Natural killer cell treated with Interleukin-12 subunit alpha and Interleukin-12 subunit beta and Interleukin-15 and Interleukin-18, amount 100 ng/mL, for 72 hours (primary cell): ENCODE measurements around the gene PIBF1. TPM values are rescaled to one million over a fixed set of nuclear protein-coding genes. Genes with fewer than 3 reads are reported as not detected.

Experiments
- ATAC-seq, 2 donors: fragments of 150-1000 bp; cut with Tn5 transposase in 1 of 2; sonication (Bioruptor Pico), chemical (Tn5 transposase) in 1 of 2; 2 replicates each; pipeline ENCODE4 v1.10.0; 2021
- DNase-seq: peaks from one replicate; pipeline ENCODE4 v3.0.0; 2022; ENCODE audit warnings: low spot score
- H3K27ac Mint-ChIP-seq, 2 donors: 1 replicate in 1 of 2; 2 replicates in 1 of 2; pipeline ENCODE4 v1.8.0; 2022; ENCODE audit warnings: mixed read lengths in 2 of 2, mild to moderate bottlenecking in 1 of 2, moderate library complexity in 1 of 2
- H3K27me3 Mint-ChIP-seq, 2 donors: 1 replicate in 1 of 2; 2 replicates in 1 of 2; pipeline ENCODE4 v1.8.0; 2022; ENCODE audit warnings: mixed read lengths in 2 of 2
- H3K36me3 Mint-ChIP-seq: one replicate; pipeline ENCODE4 v1.8.0; 2022; ENCODE audit warnings: mixed read lengths
- H3K4me1 Mint-ChIP-seq, 2 donors: 1 replicate in 1 of 2; 2 replicates in 1 of 2; pipeline ENCODE4 v1.8.0; 2022; ENCODE audit warnings: low read depth in 2 of 2, mixed read lengths in 2 of 2, mild to moderate bottlenecking in 1 of 2
- H3K4me3 Mint-ChIP-seq: one replicate; pipeline ENCODE4 v1.8.0; 2022; ENCODE audit warnings: mixed read lengths
- H3K9me3 Mint-ChIP-seq: 2 replicates; pipeline ENCODE4 v1.8.0; 2022; ENCODE audit warnings: mixed read lengths
- total RNA-seq, 2 donors: library from RNA; stranded (reverse); gene quantifications; one replicate each; pipeline ENCODE4 v1.2.3, GENCODE V29; 2022

The PIBF1 gene
- total RNA-seq, 2 donors from 2014 or later, result 15.2 to 46.3 TPM

- H3K27me3 Mint-ChIP-seq, result no peaks in the 10 kb centered on the region
- no peak overlapping the region for H3K27ac Mint-ChIP-seq
Measured at GRCh38 chr13:72970301-72970880, 188.5 kb downstream of the PIBF1 start.

GRCh38 chr13:72970956-72971355, 189.0 kb downstream of the PIBF1 start:
- no peaks in the 10 kb centered on the region for H3K27me3 Mint-ChIP-seq

More at GRCh38 chr13:72970301-72970880, 188.5 kb downstream of the PIBF1 start:
- peaks cover 5% of the 10 kb centered on the region for H3K36me3 Mint-ChIP-seq
- H3K9me3 Mint-ChIP-seq, result no peaks in the 10 kb centered on the region
- H3K4me3 Mint-ChIP-seq, result no peak overlapping the region
- DNase-seq, result no peak
- H3K4me1 Mint-ChIP-seq, result no peaks in the 10 kb centered on the region
- ATAC-seq, result no peak

GRCh38 chr13:72973234-72973633, 191.3 kb downstream of the PIBF1 start:
- Mint-ChIP-seq H3K27me3 (no peaks in the 10 kb centered on the region), H3K36me3 (peaks cover 5% of the 10 kb centered on the region), H3K27ac (peak overlapping the region in 1 of 2 donors; percentile 8), H3K4me1 (no peaks in the 10 kb centered on the region), H3K9me3 (no peaks in the 10 kb centered on the region), H3K4me3 (no peak overlapping the region)
- no peak for DNase-seq
- ATAC-seq, result no peak

More at GRCh38 chr13:72970956-72971355, 189.0 kb downstream of the PIBF1 start:
- DNase-seq (no peak), ATAC-seq (no peak)
- peaks cover 5% of the 10 kb centered on the region for H3K36me3 Mint-ChIP-seq
- H3K9me3 Mint-ChIP-seq, result no peaks in the 10 kb centered on the region
- H3K27ac Mint-ChIP-seq, result no peak overlapping the region
- H3K4me1 Mint-ChIP-seq, result no peaks in the 10 kb centered on the region
- no peak overlapping the region for H3K4me3 Mint-ChIP-seq

GRCh38 chr13:72983085-72983768, 201.3 kb downstream of the PIBF1 start:
- Mint-ChIP-seq H3K36me3 (no peaks in the 10 kb centered on the region), H3K4me3 (no peak overlapping the region), H3K4me1 (no peaks in the 10 kb centered on the region), H3K9me3 (no peaks in the 10 kb centered on the region), H3K27ac (no peak overlapping the region), H3K27me3 (no peaks in the 10 kb centered on the region)
- ATAC-seq, result no peak
- DNase-seq, result no peak

GRCh38 chr13:72985610-72986009, 203.7 kb downstream of the PIBF1 start:
- no peaks in the 10 kb centered on the region for H3K9me3 Mint-ChIP-seq
- H3K4me1 Mint-ChIP-seq, result no peaks in the 10 kb centered on the region
- H3K4me3 Mint-ChIP-seq, result no peak overlapping the region

GRCh38 chr13:72986197-72986596, 204.3 kb downstream of the PIBF1 start:
- no peak overlapping the region for H3K4me3 Mint-ChIP-seq
- no peaks in the 10 kb centered on the region for H3K9me3 Mint-ChIP-seq
- no peaks in the 10 kb centered on the region for H3K4me1 Mint-ChIP-seq
- no peaks in the 10 kb centered on the region for H3K36me3 Mint-ChIP-seq
- H3K27ac Mint-ChIP-seq, result no peak overlapping the region
- DNase-seq (no peak), ATAC-seq (no peak)
- no peaks in the 10 kb centered on the region for H3K27me3 Mint-ChIP-seq

More at GRCh38 chr13:72985610-72986009, 203.7 kb downstream of the PIBF1 start:
- Mint-ChIP-seq H3K27me3 (no peaks in the 10 kb centered on the region), H3K27ac (no peak overlapping the region), H3K36me3 (no peaks in the 10 kb centered on the region)
- no peak for DNase-seq
- no peak for ATAC-seq

- H3K4me1 Mint-ChIP-seq, result no peaks in the 10 kb centered on the region
- H3K27ac Mint-ChIP-seq, result no peak overlapping the region
- DNase-seq (no peak), ATAC-seq (no peak)
- no peak overlapping the region for H3K4me3 Mint-ChIP-seq
- no peaks in the 10 kb centered on the region for H3K9me3 Mint-ChIP-seq
- no peaks in the 10 kb centered on the region for H3K27me3 Mint-ChIP-seq
- no peaks in the 10 kb centered on the region for H3K36me3 Mint-ChIP-seq
Measured at GRCh38 chr13:72990953-72991352, 209.0 kb downstream of the PIBF1 start.

GRCh38 chr13:72998012-72998411, 216.1 kb downstream of the PIBF1 start:
- ATAC-seq, result no peak

GRCh38 chr13:73000027-73000674, 218.2 kb downstream of the PIBF1 start:
- H3K4me1 Mint-ChIP-seq, result peaks cover 3 to 5% of the 10 kb centered on the region in 2 donors
- no peak for DNase-seq
- ATAC-seq, result no peak

More at GRCh38 chr13:72998012-72998411, 216.1 kb downstream of the PIBF1 start:
- Mint-ChIP-seq H3K36me3 (no peaks in the 10 kb centered on the region), H3K27me3 (no peaks in the 10 kb centered on the region), H3K27ac (no peak overlapping the region), H3K4me3 (no peak overlapping the region), H3K9me3 (no peaks in the 10 kb centered on the region), H3K4me1 (peaks cover 3 to 5% of the 10 kb centered on the region in 2 donors)
- DNase-seq, result no peak

GRCh38 chr13:73001971-73002370, 220.0 kb downstream of the PIBF1 start:
- ATAC-seq, result no peak
- Mint-ChIP-seq H3K9me3 (no peaks in the 10 kb centered on the region), H3K27ac (no peak overlapping the region), H3K4me3 (no peak overlapping the region), H3K36me3 (no peaks in the 10 kb centered on the region), H3K4me1 (peaks cover 3 to 5% of the 10 kb centered on the region in 2 donors), H3K27me3 (no peaks in the 10 kb centered on the region)
- no peak for DNase-seq

More at GRCh38 chr13:73000027-73000674, 218.2 kb downstream of the PIBF1 start:
- Mint-ChIP-seq H3K36me3 (no peaks in the 10 kb centered on the region), H3K27ac (no peak overlapping the region), H3K27me3 (no peaks in the 10 kb centered on the region), H3K9me3 (no peaks in the 10 kb centered on the region), H3K4me3 (no peak overlapping the region)

GRCh38 chr13:73011751-73012150, 229.8 kb downstream of the PIBF1 start:
- H3K4me3 Mint-ChIP-seq, result no peak overlapping the region
- ATAC-seq, result no peak
- H3K4me1 Mint-ChIP-seq, result no peaks in the 10 kb centered on the region
- H3K36me3 Mint-ChIP-seq, result no peaks in the 10 kb centered on the region
- no peaks in the 10 kb centered on the region for H3K27me3 Mint-ChIP-seq
- no peak overlapping the region for H3K27ac Mint-ChIP-seq
- H3K9me3 Mint-ChIP-seq, result no peaks in the 10 kb centered on the region
- no peak for DNase-seq

- Mint-ChIP-seq H3K27me3 (no peaks in the 10 kb centered on the region), H3K4me3 (no peak overlapping the region), H3K4me1 (no peaks in the 10 kb centered on the region), H3K36me3 (no peaks in the 10 kb centered on the region), H3K9me3 (no peaks in the 10 kb centered on the region), H3K27ac (no peak overlapping the region)
- ATAC-seq (no peak), DNase-seq (no peak)
Measured at GRCh38 chr13:73015805-73016204, 233.9 kb downstream of the PIBF1 start.

- Mint-ChIP-seq H3K27me3 (no peaks in the 10 kb centered on the region), H3K27ac (no peak overlapping the region), H3K9me3 (no peaks in the 10 kb centered on the region), H3K4me3 (no peak overlapping the region), H3K36me3 (no peaks in the 10 kb centered on the region), H3K4me1 (no peaks in the 10 kb centered on the region)
- ATAC-seq (no peak), DNase-seq (no peak)
Measured at GRCh38 chr13:73018336-73018735, 236.4 kb downstream of the PIBF1 start.
